Chondrocyte (in vitro differentiated cells): ENCODE measurements around the gene DECR2. TPM values are rescaled to one million over a fixed set of nuclear protein-coding genes. Genes with fewer than 3 reads are reported as not detected.
A peak's percentile ranks its signal among the peaks of the same experiment; 100 is the strongest.

Experiments
- DNase-seq: peaks from one replicate; pipeline ENCODE4 v3.0.0; 2021; ENCODE audit warnings: mixed read lengths, low spot score
- H3K27ac Mint-ChIP-seq: one replicate; pipeline ENCODE4 v1.8.0; 2021; ENCODE audit warnings: mild to moderate bottlenecking, moderate library complexity, mixed read lengths; ENCODE audit not compliant: unreplicated experiment
- H3K27me3 Mint-ChIP-seq: 2 replicates; pipeline ENCODE4 v1.8.0; 2021; ENCODE audit warnings: low read depth, mixed read lengths
- H3K36me3 Mint-ChIP-seq: 2 replicates; pipeline ENCODE4 v1.8.0; 2021; ENCODE audit warnings: low read depth, mixed read lengths
- H3K4me1 Mint-ChIP-seq: 2 replicates; pipeline ENCODE4 v1.8.0; 2021; ENCODE audit warnings: low read depth, mild to moderate bottlenecking, mixed read lengths
- H3K4me3 Mint-ChIP-seq: one replicate; pipeline ENCODE4 v1.8.0; 2021; ENCODE audit warnings: mild to moderate bottlenecking, moderate library complexity, mixed read lengths; ENCODE audit not compliant: unreplicated experiment
- H3K9me3 Mint-ChIP-seq: 2 replicates; pipeline ENCODE4 v1.8.0; 2021; ENCODE audit warnings: low read depth, mixed read lengths
- CTCF ChIP-seq: fragments of 200-600 bp; sonication (generic); IDR thresholded peaks from 2 replicates; pipeline ENCODE4 v1.5.0; 2021; ENCODE audit warnings: antibody characterized with exemption, mild to moderate bottlenecking, moderate library complexity
- total RNA-seq: library from RNA; stranded (reverse); gene quantifications from 3 replicates; pipeline ENCODE4 v1.2.1, GENCODE V29; 2021

The DECR2 gene
- total RNA-seq, 1 donor from 2014 or later = 25.1 TPM

- DNase-seq = peak; percentile 90
- no peaks in the 10 kb centered on the region for H3K27me3 Mint-ChIP-seq
- peaks cover 11% of the 10 kb centered on the region for H3K4me1 Mint-ChIP-seq
- H3K4me3 Mint-ChIP-seq = peak overlapping the region; percentile 75
- H3K36me3 Mint-ChIP-seq = peaks cover 9% of the 10 kb centered on the region
- no peak for TF ChIP-seq CTCF
- H3K27ac Mint-ChIP-seq = no peak overlapping the region
- no peaks in the 10 kb centered on the region for H3K9me3 Mint-ChIP-seq
Observed at GRCh38 chr16:369866-370436, 31.7 kb upstream of the DECR2 start.

- H3K9me3 Mint-ChIP-seq = no peaks in the 10 kb centered on the region
- H3K4me1 Mint-ChIP-seq = peaks cover 11% of the 10 kb centered on the region
- peaks cover 9% of the 10 kb centered on the region for H3K36me3 Mint-ChIP-seq
- peak within 1 kb of the TSS; percentile 89 for H3K27ac Mint-ChIP-seq
- no peak for TF ChIP-seq CTCF
- peak; percentile 96 for DNase-seq
- H3K27me3 Mint-ChIP-seq = no peaks in the 10 kb centered on the region
- peak within 1 kb of the TSS; percentile 75 for H3K4me3 Mint-ChIP-seq
Observed at GRCh38 chr16:370443-370842, 31.2 kb upstream of the DECR2 start, which contains the start of gene MRPL28. Gene MRPL28, minus strand, starts transcription at chr16:370538. Its CDS starts 320 bp downstream, at chr16:370218.

GRCh38 chr16:370979-371514, 30.6 kb upstream of the DECR2 start:
- no peak for DNase-seq
- Mint-ChIP-seq H3K4me1 (peaks cover 11% of the 10 kb centered on the region), H3K27me3 (no peaks in the 10 kb centered on the region), H3K27ac (peak overlapping the region; percentile 89), H3K36me3 (peaks cover 9% of the 10 kb centered on the region), H3K4me3 (peak overlapping the region; percentile 75), H3K9me3 (no peaks in the 10 kb centered on the region)
- TF ChIP-seq CTCF = no peak

GRCh38 chr16:371515-372301, 30.0 kb upstream of the DECR2 start:
- no peak for TF ChIP-seq CTCF
- Mint-ChIP-seq H3K9me3 (no peaks in the 10 kb centered on the region), H3K4me3 (no peak overlapping the region), H3K4me1 (peaks cover 11% of the 10 kb centered on the region), H3K27ac (peak overlapping the region; percentile 36), H3K36me3 (peaks cover 9% of the 10 kb centered on the region), H3K27me3 (no peaks in the 10 kb centered on the region)
- no peak for DNase-seq

- no peak for DNase-seq
- peaks cover 6% of the 10 kb centered on the region for H3K36me3 Mint-ChIP-seq
- no peak for TF ChIP-seq CTCF
- no peaks in the 10 kb centered on the region for H3K27me3 Mint-ChIP-seq
- H3K27ac Mint-ChIP-seq = no peak overlapping the region
- H3K4me1 Mint-ChIP-seq = peaks cover 11% of the 10 kb centered on the region
- no peak overlapping the region for H3K4me3 Mint-ChIP-seq
- H3K9me3 Mint-ChIP-seq = no peaks in the 10 kb centered on the region
Observed at GRCh38 chr16:372302-372983, 29.2 kb upstream of the DECR2 start.
